HepG2 (cell line): ENCODE measurements around the gene ARHGEF16.

ENCODE experiments used
- EP300 ChIP-seq, 3 experiments: sonication (generic) in 1 of 3; formaldehyde crosslinking in 1 of 3; IDR thresholded peaks; 2 replicates each; pipeline versions ENCODE4 v1.5.1 to v1.6.1; 2011 to 2020; ENCODE audit warnings: low read depth in 2 of 3, low read length in 2 of 3, borderline replicate concordance in 1 of 3, improper control_type of control experiment in 1 of 3, mild to moderate bottlenecking in 1 of 3, missing genetic modification reagents in 1 of 3, moderate library complexity in 1 of 3
- SMARCC2 ChIP-seq: fragments of 450-650 bp; IDR thresholded peaks from 2 replicates; pipeline ENCODE4 v1.6.1; 2017; ENCODE audit warnings: antibody characterized with exemption, mild to moderate bottlenecking
- TRIM24 ChIP-seq: sonication (generic); formaldehyde crosslinking; IDR thresholded peaks from 2 replicates; pipeline ENCODE4 v1.8.0; 2022; ENCODE audit warnings: mild to moderate bottlenecking, missing genetic modification reagents
- ZC3H4 ChIP-seq: sonication (generic); formaldehyde crosslinking; IDR thresholded peaks from 2 replicates; pipeline ENCODE4 v1.4.0; 2020; ENCODE audit warnings: missing genetic modification reagents, borderline replicate concordance
- ZFP62 ChIP-seq: sonication (generic); formaldehyde crosslinking; IDR thresholded peaks from 2 replicates; pipeline ENCODE4 v1.4.0; 2020; ENCODE audit warnings: missing genetic modification reagents
- ZNF660 ChIP-seq: sonication (generic); formaldehyde crosslinking; IDR thresholded peaks from 2 replicates; pipeline ENCODE4 v1.5.1; 2020; ENCODE audit warnings: mild to moderate bottlenecking, low read depth, missing genetic modification reagents, borderline replicate concordance
- ZNF772 ChIP-seq: sonication (generic); formaldehyde crosslinking; IDR thresholded peaks from 2 replicates; pipeline ENCODE4 v1.5.0; 2020; ENCODE audit warnings: mild to moderate bottlenecking, missing genetic modification reagents

- no peak for TF ChIP-seq SMARCC2
- no peak for TF ChIP-seq ZNF660
- no peak for TF ChIP-seq ZNF772 (CRISPR knock-in tag)
- TF ChIP-seq TRIM24 (CRISPR knock-in tag): no peak
- TF ChIP-seq EP300 (IDR thresholded peaks at IDR 0.05; ENCODE audit: low read depth in 2 of 2, low read length in 2 of 2): no peak
- TF ChIP-seq EP300 (CRISPR knock-in tag; IDR thresholded peaks at IDR 0.05; ENCODE audit: borderline replicate concordance): no peak
- no peak for TF ChIP-seq ZC3H4 (CRISPR knock-in tag)
- no peak for TF ChIP-seq ZFP62 (CRISPR knock-in tag)
Observed at GRCh38 chr1:3522112-3522511, 67.6 kb downstream of the ARHGEF16 start.
